GM18867 (cell line): Measurements from ENCODE around the gene DLGAP1.
A peak's percentile ranks its signal among the peaks of the same experiment; 100 is the strongest.
"Not testable (repeated sequence)": the region's sequence is repeated elsewhere in the genome, so short reads cannot be mapped to it uniquely, and the experiment has no call there.

Experiments used
- ATAC-seq: cut with Tn5 transposase; IDR thresholded peaks from one replicate; pipeline ENCODE4 v1.9.1; 2021; ENCODE audit warnings: mild to moderate bottlenecking, moderate library complexity; ENCODE audit not compliant: unreplicated experiment

Gene DLGAP1

GRCh38 chr18:4391859-4392258, 63.2 kb downstream of the DLGAP1 start:
- ATAC-seq = no peak

- no peak for ATAC-seq
Measured at GRCh38 chr18:4385876-4386275, 69.2 kb downstream of the DLGAP1 start.

- peak; percentile 56 for ATAC-seq
Measured at GRCh38 chr18:4384932-4385331, 70.2 kb downstream of the DLGAP1 start.

- no peak for ATAC-seq
Measured at GRCh38 chr18:4374564-4374963, 80.5 kb downstream of the DLGAP1 start.

- no peak for ATAC-seq
Measured at GRCh38 chr18:4369705-4370104, 85.4 kb downstream of the DLGAP1 start.

- no peak for ATAC-seq
Measured at GRCh38 chr18:4360221-4360715, 94.8 kb downstream of the DLGAP1 start.

- ATAC-seq = no peak
Measured at GRCh38 chr18:4358618-4359017, 96.5 kb downstream of the DLGAP1 start.

- no peak for ATAC-seq
Measured at GRCh38 chr18:4357579-4357978, 97.5 kb downstream of the DLGAP1 start.

- no peak for ATAC-seq
Measured at GRCh38 chr18:4356929-4357328, 98.2 kb downstream of the DLGAP1 start.

GRCh38 chr18:4353853-4354418, 101.2 kb downstream of the DLGAP1 start:
- no peak for ATAC-seq

GRCh38 chr18:4352746-4353551, 102.2 kb downstream of the DLGAP1 start:
- ATAC-seq = no peak

- ATAC-seq = peak; percentile 48
Measured at GRCh38 chr18:4351005-4351404, 104.1 kb downstream of the DLGAP1 start.

- no peak for ATAC-seq
Measured at GRCh38 chr18:4335386-4335785, 119.7 kb downstream of the DLGAP1 start.

- no peak for ATAC-seq
Measured at GRCh38 chr18:4333043-4333442, 122.1 kb downstream of the DLGAP1 start.

GRCh38 chr18:4319738-4320677, 135.1 kb downstream of the DLGAP1 start:
- peak; percentile 85 for ATAC-seq

GRCh38 chr18:4318311-4318710, 136.8 kb downstream of the DLGAP1 start:
- ATAC-seq = no peak

GRCh38 chr18:4311945-4312344, 143.2 kb downstream of the DLGAP1 start:
- not testable (repeated sequence) for ATAC-seq

- ATAC-seq = no peak
Measured at GRCh38 chr18:4311136-4311535, 144.0 kb downstream of the DLGAP1 start.

- ATAC-seq = no peak
Measured at GRCh38 chr18:4309227-4309626, 145.9 kb downstream of the DLGAP1 start.

- ATAC-seq = no peak
Measured at GRCh38 chr18:4308576-4308975, 146.5 kb downstream of the DLGAP1 start.

- no peak for ATAC-seq
Measured at GRCh38 chr18:4299395-4299794, 155.7 kb downstream of the DLGAP1 start.
